ENCODE results near the gene ZBED4. TPM values are rescaled to one million over a fixed set of nuclear protein-coding genes. Genes with fewer than 3 reads are reported as not detected.

ZBED4 gene
- total and polyA plus RNA-seq, 4 donors, result 2.1 to 10.3 (median 4.8) TPM

DNA sequence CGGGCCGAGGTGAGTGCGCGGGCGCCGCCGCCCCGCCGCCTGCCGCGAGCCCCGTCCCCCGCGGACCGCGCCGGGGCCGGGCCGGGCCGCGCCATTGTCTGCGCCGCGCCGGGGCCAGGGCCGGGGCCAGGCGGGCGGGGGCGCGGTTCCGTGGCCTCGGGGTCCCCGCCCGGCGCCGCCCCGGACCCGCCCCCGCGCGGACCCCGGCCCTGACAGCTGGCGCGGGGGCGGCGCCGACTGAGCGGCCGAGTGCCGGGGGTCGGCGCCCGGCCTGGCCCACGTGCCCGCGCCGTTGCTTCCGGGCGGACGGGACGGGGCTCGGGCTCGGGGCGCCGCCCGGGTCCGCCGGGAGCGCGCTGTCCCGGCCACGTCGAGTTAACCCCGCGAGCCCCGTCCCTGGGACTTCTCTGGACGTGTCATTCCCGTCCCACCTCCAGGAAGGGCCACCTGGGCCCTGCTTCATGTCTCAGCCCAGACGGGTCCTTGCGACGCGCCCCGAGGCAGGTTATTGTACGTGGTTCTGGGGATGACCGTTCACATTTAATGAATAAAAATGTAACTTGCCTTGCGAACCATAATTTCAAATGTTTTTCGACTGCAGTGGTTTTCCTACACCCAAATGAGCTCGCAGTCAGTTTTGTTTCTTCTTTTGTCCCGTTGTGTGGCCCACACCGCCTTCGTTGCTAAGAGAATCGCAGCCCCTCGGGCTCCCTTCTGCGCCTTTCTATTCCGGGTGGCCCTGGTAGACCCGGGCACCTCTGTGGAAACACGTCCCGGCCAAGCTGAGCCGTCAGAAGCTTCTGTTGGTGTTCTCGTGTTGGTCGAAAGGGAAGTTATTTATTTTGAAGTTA lies 562 bp downstream of the ZBED4 start:
- peak overlapping the region; percentile 61 to 71 for H3K27ac ChIP-seq (ENCODE audit: low read depth in 1 of 2, low read length in 2 of 2)
- peaks cover 8 to 33% (median 22%) of the 10 kb centered on the region in 4 donors for H3K4me1 ChIP-seq (ENCODE audit: control insufficient read depth in 4 of 4, insufficient read depth in 4 of 4, low read length in 3 of 4)
- no peak for TF ChIP-seq TAF1 (conservative IDR thresholded peaks at IDR 0.05)
- TF ChIP-seq HNF4A (conservative IDR thresholded peaks at IDR 0.05), result no peak
- no peak for TF ChIP-seq RAD21 (IDR thresholded peaks at IDR 0.05)
- no peak for TF ChIP-seq EGR1 (IDR thresholded peaks at IDR 0.05; ENCODE audit: low read depth in 2 of 2)
- TF ChIP-seq, protein P1, sequence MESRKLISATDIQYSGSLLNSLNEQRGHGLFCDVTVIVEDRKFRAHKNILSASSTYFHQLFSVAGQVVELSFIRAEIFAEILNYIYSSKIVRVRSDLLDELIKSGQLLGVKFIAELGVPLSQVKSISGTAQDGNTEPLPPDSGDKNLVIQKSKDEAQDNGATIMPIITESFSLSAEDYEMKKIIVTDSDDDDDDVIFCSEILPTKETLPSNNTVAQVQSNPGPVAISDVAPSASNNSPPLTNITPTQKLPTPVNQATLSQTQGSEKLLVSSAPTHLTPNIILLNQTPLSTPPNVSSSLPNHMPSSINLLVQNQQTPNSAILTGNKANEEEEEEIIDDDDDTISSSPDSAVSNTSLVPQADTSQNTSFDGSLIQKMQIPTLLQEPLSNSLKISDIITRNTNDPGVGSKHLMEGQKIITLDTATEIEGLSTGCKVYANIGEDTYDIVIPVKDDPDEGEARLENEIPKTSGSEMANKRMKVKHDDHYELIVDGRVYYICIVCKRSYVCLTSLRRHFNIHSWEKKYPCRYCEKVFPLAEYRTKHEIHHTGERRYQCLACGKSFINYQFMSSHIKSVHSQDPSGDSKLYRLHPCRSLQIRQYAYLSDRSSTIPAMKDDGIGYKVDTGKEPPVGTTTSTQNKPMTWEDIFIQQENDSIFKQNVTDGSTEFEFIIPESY (IDR thresholded peaks at IDR 0.05), result no peak
- no peak for TF ChIP-seq FOXA1 (IDR thresholded peaks at IDR 0.05)
- TF ChIP-seq, protein P2, sequence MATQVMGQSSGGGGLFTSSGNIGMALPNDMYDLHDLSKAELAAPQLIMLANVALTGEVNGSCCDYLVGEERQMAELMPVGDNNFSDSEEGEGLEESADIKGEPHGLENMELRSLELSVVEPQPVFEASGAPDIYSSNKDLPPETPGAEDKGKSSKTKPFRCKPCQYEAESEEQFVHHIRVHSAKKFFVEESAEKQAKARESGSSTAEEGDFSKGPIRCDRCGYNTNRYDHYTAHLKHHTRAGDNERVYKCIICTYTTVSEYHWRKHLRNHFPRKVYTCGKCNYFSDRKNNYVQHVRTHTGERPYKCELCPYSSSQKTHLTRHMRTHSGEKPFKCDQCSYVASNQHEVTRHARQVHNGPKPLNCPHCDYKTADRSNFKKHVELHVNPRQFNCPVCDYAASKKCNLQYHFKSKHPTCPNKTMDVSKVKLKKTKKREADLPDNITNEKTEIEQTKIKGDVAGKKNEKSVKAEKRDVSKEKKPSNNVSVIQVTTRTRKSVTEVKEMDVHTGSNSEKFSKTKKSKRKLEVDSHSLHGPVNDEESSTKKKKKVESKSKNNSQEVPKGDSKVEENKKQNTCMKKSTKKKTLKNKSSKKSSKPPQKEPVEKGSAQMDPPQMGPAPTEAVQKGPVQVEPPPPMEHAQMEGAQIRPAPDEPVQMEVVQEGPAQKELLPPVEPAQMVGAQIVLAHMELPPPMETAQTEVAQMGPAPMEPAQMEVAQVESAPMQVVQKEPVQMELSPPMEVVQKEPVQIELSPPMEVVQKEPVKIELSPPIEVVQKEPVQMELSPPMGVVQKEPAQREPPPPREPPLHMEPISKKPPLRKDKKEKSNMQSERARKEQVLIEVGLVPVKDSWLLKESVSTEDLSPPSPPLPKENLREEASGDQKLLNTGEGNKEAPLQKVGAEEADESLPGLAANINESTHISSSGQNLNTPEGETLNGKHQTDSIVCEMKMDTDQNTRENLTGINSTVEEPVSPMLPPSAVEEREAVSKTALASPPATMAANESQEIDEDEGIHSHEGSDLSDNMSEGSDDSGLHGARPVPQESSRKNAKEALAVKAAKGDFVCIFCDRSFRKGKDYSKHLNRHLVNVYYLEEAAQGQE (IDR thresholded peaks at IDR 0.05), result no peak
- no peak for TF ChIP-seq SP1 (IDR thresholded peaks at IDR 0.05)
- TF ChIP-seq GABPA (IDR thresholded peaks at IDR 0.05 in 1 of 2, conservative IDR thresholded peaks at IDR 0.05 in 1 of 2), result no peak
- TF ChIP-seq, protein P3, sequence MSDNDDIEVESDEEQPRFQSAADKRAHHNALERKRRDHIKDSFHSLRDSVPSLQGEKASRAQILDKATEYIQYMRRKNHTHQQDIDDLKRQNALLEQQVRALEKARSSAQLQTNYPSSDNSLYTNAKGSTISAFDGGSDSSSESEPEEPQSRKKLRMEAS (IDR thresholded peaks at IDR 0.05), result no peak
- TF ChIP-seq NR2F2 (IDR thresholded peaks at IDR 0.05), result no peak
- TF ChIP-seq, protein P4, sequence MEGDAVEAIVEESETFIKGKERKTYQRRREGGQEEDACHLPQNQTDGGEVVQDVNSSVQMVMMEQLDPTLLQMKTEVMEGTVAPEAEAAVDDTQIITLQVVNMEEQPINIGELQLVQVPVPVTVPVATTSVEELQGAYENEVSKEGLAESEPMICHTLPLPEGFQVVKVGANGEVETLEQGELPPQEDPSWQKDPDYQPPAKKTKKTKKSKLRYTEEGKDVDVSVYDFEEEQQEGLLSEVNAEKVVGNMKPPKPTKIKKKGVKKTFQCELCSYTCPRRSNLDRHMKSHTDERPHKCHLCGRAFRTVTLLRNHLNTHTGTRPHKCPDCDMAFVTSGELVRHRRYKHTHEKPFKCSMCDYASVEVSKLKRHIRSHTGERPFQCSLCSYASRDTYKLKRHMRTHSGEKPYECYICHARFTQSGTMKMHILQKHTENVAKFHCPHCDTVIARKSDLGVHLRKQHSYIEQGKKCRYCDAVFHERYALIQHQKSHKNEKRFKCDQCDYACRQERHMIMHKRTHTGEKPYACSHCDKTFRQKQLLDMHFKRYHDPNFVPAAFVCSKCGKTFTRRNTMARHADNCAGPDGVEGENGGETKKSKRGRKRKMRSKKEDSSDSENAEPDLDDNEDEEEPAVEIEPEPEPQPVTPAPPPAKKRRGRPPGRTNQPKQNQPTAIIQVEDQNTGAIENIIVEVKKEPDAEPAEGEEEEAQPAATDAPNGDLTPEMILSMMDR (IDR thresholded peaks at IDR 0.05; ENCODE audit: low read depth, low read length, missing input control), result no peak
- no peak for TF ChIP-seq JUND (IDR thresholded peaks at IDR 0.05)
- TF ChIP-seq YY1 (IDR thresholded peaks at IDR 0.05), result no peak
- H3K9ac ChIP-seq (ENCODE audit: low read depth in 1 of 2, low read length in 2 of 2), result peak overlapping the region; percentile 84 to 86
- peak overlapping the region; percentile 89 to 94 (median 89) for H3K4me3 ChIP-seq (ENCODE audit: low read depth in 1 of 3, low read length in 3 of 3)
- no peaks in the 10 kb centered on the region for H3K9me3 ChIP-seq (ENCODE audit: control insufficient read depth in 4 of 4, low read length in 3 of 4)
- no peaks in the 10 kb centered on the region for H3K36me3 ChIP-seq (ENCODE audit: control insufficient read depth in 4 of 4, insufficient read depth in 3 of 4, low read depth in 1 of 4, low read length in 3 of 4)
- DNase-seq (ENCODE audit: low spot score), result no peak
- no peaks in the 10 kb centered on the region for H3K27me3 ChIP-seq (ENCODE audit: control insufficient read depth in 4 of 4, insufficient read depth in 4 of 4, low read length in 3 of 4)
- under 1% methylated on average over 101 of the region's 101 CpGs for WGBS
